Liver (tissue), 9 donors: Measurements from ENCODE around the gene NRG4. TPM values are rescaled to one million over a fixed set of nuclear protein-coding genes. Genes with fewer than 3 reads are reported as not detected.

Experiments
- DNase-seq: peaks from one replicate; pipeline ENCODE4 v3.0.0-alpha.2; 2017; ENCODE audit warnings: low spot score
- H3K27ac ChIP-seq, 2 donors: one replicate each; pipeline ENCODE4 v1.7.0; 2013; ENCODE audit warnings: inconsistent platforms in 2 of 2, low read length in 2 of 2, control low read depth in 1 of 2, low read depth in 1 of 2, mild to moderate bottlenecking in 1 of 2
- H3K27me3 ChIP-seq, 4 donors: one replicate each; pipeline versions ENCODE4 v1.6.1 to v1.7.0; 2013; ENCODE audit warnings: low read length in 3 of 4, inconsistent platforms in 1 of 4, mild to moderate bottlenecking in 1 of 4, moderate library complexity in 1 of 4; ENCODE audit not compliant: control insufficient read depth in 4 of 4, insufficient read depth in 4 of 4
- H3K36me3 ChIP-seq, 4 donors: one replicate each; pipeline versions ENCODE4 v1.6.1 to v1.7.0; 2013; ENCODE audit warnings: low read length in 3 of 4, mild to moderate bottlenecking in 3 of 4, low read depth in 1 of 4, moderate library complexity in 1 of 4; ENCODE audit not compliant: control insufficient read depth in 4 of 4, insufficient read depth in 3 of 4
- H3K4me1 ChIP-seq, 4 donors: one replicate each; pipeline versions ENCODE4 v1.6.1 to v1.7.0; 2013; ENCODE audit warnings: low read length in 3 of 4, mild to moderate bottlenecking in 3 of 4, moderate library complexity in 1 of 4; ENCODE audit not compliant: control insufficient read depth in 4 of 4, insufficient read depth in 4 of 4
- H3K4me3 ChIP-seq, 3 donors: one replicate each; pipeline versions ENCODE4 v1.6.1 to v1.7.0; 2013; ENCODE audit warnings: low read length in 3 of 3, control low read depth in 1 of 3, low read depth in 1 of 3, mild to moderate bottlenecking in 1 of 3
- H3K9ac ChIP-seq, 2 donors: one replicate each; pipeline ENCODE4 v1.7.0; 2013; ENCODE audit warnings: low read length in 2 of 2, mild to moderate bottlenecking in 2 of 2, moderate library complexity in 2 of 2, control low read depth in 1 of 2, low read depth in 1 of 2
- H3K9me3 ChIP-seq, 4 donors: one replicate each; pipeline versions ENCODE4 v1.6.1 to v1.7.0; 2013; ENCODE audit warnings: low read length in 3 of 4; ENCODE audit not compliant: control insufficient read depth in 4 of 4
- EGR1 ChIP-seq, 2 donors: IDR thresholded peaks; 2 replicates each; pipeline ENCODE4 v1.6.1; 2016 to 2018; ENCODE audit warnings: antibody characterized with exemption in 2 of 2, low read depth in 2 of 2
- FOXA1 ChIP-seq: IDR thresholded peaks from 2 replicates; pipeline ENCODE4 v1.6.1; 2016; ENCODE audit warnings: antibody characterized with exemption
- GABPA ChIP-seq, 2 donors: IDR thresholded peaks in 1 of 2; conservative IDR thresholded peaks in 1 of 2; 2 replicates each; pipeline ENCODE4 v1.6.1; 2016; ENCODE audit warnings: antibody characterized with exemption in 2 of 2, mild to moderate bottlenecking in 1 of 2, moderate library complexity in 1 of 2
- RXRA ChIP-seq, 2 donors: IDR thresholded peaks; 2 replicates each; pipeline ENCODE4 v1.6.1; 2017 to 2018; ENCODE audit warnings: antibody characterized with exemption in 2 of 2, mild to moderate bottlenecking in 1 of 2
- TAF1 ChIP-seq: conservative IDR thresholded peaks from 2 replicates; pipeline ENCODE4 v1.6.1; 2016; ENCODE audit warnings: antibody characterized with exemption, mild to moderate bottlenecking
- YY1 ChIP-seq: IDR thresholded peaks from 2 replicates; pipeline ENCODE4 v1.6.1; 2016; ENCODE audit warnings: antibody characterized with exemption, mild to moderate bottlenecking
- WGBS: extraction: QIAGEN DNeasy Blood & Tissue Kit; methylation state at CpG from one replicate; pipeline ENCODE4 v1.1.7; 2013; 5-methylcytosine and 5-hydroxymethylcytosine counted together
- polyA plus RNA-seq, 2 donors: library from polyadenylated mRNA; stranded (reverse) in 1 of 2; unstranded in 1 of 2; fragments of 200-250 nt in 1 of 2; fragments of >200 nt in 1 of 2; fragmentation: Nextera tagmentation in 1 of 2; extraction: Ambion mirVana in 1 of 2; gene quantifications; one replicate each; pipeline versions ENCODE4 v1.2.1 to v1.2.3, GENCODE V29; 2013 to 2015
- total RNA-seq, 2 donors: library from RNA; depleted of rRNA; stranded (reverse); fragments of >200 nt; gene quantifications; one replicate each; pipeline ENCODE4 v1.2.3, GENCODE V29; 2014
- TF ChIP-seq, protein P1 (sequence below): IDR thresholded peaks from 2 replicates; pipeline ENCODE4 v1.6.1; 2016; ENCODE audit warnings: antibody characterized with exemption
- TF ChIP-seq, protein P2 (sequence below): IDR thresholded peaks from 2 replicates; pipeline ENCODE4 v1.6.1; 2016; ENCODE audit warnings: antibody characterized with exemption
- donor health status: healthy.
- donor health status: healthy.
- donor health status: healthy.
- donor health status: healthy.
- donor health status: healthy.

Gene NRG4, protein sequence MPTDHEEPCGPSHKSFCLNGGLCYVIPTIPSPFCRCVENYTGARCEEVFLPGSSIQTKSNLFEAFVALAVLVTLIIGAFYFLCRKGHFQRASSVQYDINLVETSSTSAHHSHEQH
- total RNA-seq (1 to 10 TPM in 1 of 2 donors, not detected in 1; 1.3 TPM), polyA plus RNA-seq (1 to 10 TPM in 1 of 2 donors, under 1 TPM in 1; 0.51 to 1.0 TPM)

DNA sequence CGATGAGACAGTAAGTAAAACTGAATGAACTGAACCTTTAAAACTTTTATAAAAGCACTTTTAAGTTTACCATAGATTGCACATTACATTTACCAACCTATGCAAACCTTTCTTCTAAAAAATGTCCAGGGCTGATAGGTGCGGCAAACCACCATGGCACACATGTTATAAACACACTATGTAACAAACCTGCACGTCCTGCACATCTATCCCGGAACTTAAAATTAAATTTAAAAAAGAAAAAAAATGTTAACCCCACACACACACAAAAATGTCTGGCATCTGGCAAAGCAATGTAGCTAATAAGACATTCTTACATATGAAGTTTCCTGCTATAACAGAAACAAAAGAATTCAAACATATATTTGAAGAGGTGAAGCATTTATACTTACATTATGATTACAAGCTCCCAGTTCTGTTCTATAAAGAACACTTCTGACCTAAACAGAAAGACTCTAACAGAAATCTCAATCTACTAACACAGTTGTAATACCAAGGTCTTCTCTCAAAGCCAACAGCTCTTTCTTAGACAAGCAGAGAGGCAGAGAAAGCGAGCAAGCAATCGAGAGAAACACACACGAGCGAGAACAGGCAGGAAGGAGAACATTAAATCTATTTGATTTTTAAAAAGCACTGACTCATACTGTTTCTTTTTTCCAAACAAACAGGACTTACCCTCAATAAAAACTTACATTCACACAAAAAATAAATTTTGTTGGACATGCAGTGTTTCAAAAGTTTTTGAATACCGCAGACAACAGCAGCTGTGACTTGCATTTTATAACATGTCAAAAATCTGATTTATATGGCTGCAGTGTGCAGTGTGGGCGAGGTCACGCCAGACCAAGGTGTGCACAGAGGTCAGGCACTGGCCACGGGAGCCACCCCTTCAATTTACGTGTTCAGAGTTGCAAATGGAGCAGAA lies at the start of gene NRG4:
Gene NRG4 (minus strand): TSS at position 798 of the 925 bp plus-strand sequence. CDS start 1,194 bp downstream, outside the sequence.
- no peaks in the 10 kb centered on the region for H3K9me3 ChIP-seq
- no peaks in the 10 kb centered on the region for H3K27me3 ChIP-seq
- peak within 1 kb of the TSS in 1 of 2 donors; percentile 87 for H3K9ac ChIP-seq
- 49% methylated on average over 13 of the region's 13 CpGs for WGBS
- H3K36me3 ChIP-seq, result no peaks in the 10 kb centered on the region
- TF ChIP-seq FOXA1 (no peak), RXRA (IDR thresholded peaks at IDR 0.05) (peak; percentile 28 to 57)
- H3K4me3 ChIP-seq, result peak within 1 kb of the TSS in 1 of 3 donors; percentile 7
- H3K27ac ChIP-seq, result peak within 1 kb of the TSS; percentile 4 to 47
- no peak for DNase-seq
- no peaks in the 10 kb centered on the region for H3K4me1 ChIP-seq

DNA sequence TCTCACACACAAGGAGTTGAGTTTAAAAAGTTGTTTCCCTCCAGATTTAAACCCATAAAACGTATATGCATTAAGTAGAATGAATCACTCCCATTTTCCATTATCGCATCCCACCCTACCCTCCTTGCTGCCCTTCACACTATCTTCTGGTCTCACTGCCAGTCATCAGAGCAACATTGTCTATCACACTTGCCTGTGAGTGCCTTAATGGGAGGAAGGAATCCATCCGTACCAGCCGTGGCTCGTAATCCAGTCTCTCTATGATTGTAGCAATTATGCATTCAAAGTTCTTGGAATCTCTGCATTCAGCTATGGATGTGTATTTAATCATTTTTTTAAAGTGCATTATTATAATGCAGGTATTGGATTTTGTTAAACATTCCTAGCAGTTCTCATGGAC lies 49.5 kb upstream of the NRG4 start:
- DNase-seq, result no peak
- TF ChIP-seq EGR1 (IDR thresholded peaks at IDR 0.05; ENCODE audit: low read depth in 2 of 2), result no peak
- TF ChIP-seq, protein P1, sequence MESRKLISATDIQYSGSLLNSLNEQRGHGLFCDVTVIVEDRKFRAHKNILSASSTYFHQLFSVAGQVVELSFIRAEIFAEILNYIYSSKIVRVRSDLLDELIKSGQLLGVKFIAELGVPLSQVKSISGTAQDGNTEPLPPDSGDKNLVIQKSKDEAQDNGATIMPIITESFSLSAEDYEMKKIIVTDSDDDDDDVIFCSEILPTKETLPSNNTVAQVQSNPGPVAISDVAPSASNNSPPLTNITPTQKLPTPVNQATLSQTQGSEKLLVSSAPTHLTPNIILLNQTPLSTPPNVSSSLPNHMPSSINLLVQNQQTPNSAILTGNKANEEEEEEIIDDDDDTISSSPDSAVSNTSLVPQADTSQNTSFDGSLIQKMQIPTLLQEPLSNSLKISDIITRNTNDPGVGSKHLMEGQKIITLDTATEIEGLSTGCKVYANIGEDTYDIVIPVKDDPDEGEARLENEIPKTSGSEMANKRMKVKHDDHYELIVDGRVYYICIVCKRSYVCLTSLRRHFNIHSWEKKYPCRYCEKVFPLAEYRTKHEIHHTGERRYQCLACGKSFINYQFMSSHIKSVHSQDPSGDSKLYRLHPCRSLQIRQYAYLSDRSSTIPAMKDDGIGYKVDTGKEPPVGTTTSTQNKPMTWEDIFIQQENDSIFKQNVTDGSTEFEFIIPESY, result no peak
- TF ChIP-seq, protein P2, sequence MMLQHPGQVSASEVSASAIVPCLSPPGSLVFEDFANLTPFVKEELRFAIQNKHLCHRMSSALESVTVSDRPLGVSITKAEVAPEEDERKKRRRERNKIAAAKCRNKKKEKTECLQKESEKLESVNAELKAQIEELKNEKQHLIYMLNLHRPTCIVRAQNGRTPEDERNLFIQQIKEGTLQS, result no peak
- no peak for TF ChIP-seq TAF1
- Histone ChIP-seq H3K4me1 (peaks cover 0 to 20% (median 12%) of the 10 kb centered on the region in 4 donors), H3K9me3 (no peaks in the 10 kb centered on the region), H3K27ac (no peak overlapping the region), H3K4me3 (no peak overlapping the region), H3K36me3 (no peaks in the 10 kb centered on the region), H3K27me3 (peaks cover 0 to 12% (median 0%) of the 10 kb centered on the region in 4 donors), H3K9ac (no peak overlapping the region)
- 89% methylated on average over 5 of the region's 5 CpGs for WGBS

DNA sequence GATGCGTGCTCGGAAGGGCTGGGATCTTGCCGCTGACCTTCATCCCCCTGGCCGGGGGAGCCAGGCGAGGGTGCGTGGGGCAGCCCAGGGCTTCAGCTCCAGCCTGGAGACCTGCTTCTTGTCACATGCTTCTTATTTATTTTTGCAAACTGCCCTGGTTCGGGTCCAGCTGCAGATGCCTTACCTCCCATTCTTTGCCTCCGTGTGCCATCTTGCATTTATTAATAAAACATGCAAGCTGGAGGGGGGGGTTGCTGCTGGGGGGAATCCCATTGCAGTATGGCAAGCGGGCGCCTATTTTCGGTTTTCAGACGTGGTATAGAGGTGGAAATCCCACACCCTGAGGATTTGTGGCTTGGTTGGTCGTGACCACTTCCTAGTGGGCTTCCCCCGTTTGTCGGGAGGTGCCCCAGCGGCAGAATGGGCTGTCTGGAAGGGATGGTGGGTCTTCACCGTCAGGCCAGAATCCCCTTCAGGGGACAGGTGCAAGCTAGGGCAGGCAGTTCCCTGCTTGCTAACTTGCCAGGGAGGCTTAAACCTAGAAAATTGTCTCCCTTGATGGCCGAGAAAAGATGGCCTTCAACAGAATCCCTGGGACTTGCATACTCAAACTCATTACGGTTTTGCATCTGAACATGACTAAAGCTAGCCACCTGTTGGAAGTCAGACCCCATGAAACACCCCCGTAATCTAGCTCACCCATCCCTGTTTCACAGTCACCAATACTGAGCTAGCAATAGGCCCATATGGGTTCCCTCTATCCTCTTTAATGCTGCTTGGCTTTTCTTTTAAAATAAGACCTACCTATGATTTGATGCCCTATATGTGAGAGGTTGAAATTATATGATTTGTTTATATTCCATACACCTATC lies 48.1 kb upstream of the NRG4 start:
- Histone ChIP-seq H3K27me3 (peaks cover 0 to 12% (median 0%) of the 10 kb centered on the region in 4 donors), H3K4me1 (peaks cover 0 to 20% (median 12%) of the 10 kb centered on the region in 4 donors), H3K9me3 (no peaks in the 10 kb centered on the region), H3K36me3 (no peaks in the 10 kb centered on the region), H3K9ac (no peak overlapping the region), H3K27ac (no peak overlapping the region), H3K4me3 (peak overlapping the region in 2 of 3 donors; percentile 51 to 79)
- WGBS, result 29% methylated on average over 20 of the region's 20 CpGs
- TF ChIP-seq, protein P2, result no peak
- no peak for TF ChIP-seq FOXA1
- TF ChIP-seq RXRA (IDR thresholded peaks at IDR 0.05), result no peak
- TF ChIP-seq GABPA (IDR thresholded peaks at IDR 0.05 in 1 of 2, conservative IDR thresholded peaks at IDR 0.05 in 1 of 2), result no peak
- no peak for TF ChIP-seq YY1
- no peak for DNase-seq
